ENCODE data around the gene GNRHR.

GNRHR gene

DNA sequence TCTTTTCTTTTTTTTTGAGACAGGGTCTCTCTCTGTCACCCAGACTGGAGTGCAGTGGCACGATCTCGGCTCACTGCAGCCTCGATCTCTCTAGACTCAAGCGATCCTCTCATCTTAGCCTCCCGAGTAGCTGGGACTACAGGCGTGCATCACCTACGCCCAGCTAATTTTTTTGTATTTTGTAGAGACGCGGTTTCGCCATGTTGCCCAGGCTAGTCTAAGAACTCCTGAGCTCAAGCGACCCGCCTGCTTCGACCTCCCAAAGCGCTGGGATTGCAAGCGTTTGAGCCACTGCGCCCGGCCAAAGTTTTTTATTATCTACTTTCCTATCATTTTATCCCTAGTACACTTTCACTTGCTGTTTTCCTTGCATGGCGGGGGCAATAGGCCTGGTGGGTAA is 54.6 kb downstream of the GNRHR start:
- TF ChIP-seq YY1 (IDR thresholded peaks at IDR 0.05; ENCODE audit: insufficient read depth, insufficient read length), result no peak
- no peak for TF ChIP-seq ZNF274 (IDR thresholded peaks at IDR 0.05; ENCODE audit: low read depth, low read length)
- TF ChIP-seq SUZ12 (IDR thresholded peaks at IDR 0.05; ENCODE audit: extremely low read depth, insufficient read depth, insufficient read length), result no peak
- Histone ChIP-seq H3K36me3 (ENCODE audit: insufficient read depth, insufficient read length, low read length) (peaks cover 9% of the 10 kb centered on the region), H3K9me3 (ENCODE audit: insufficient read depth, low read length) (no peaks in the 10 kb centered on the region), H3K27me3 (ENCODE audit: insufficient read depth, insufficient read length) (no peaks in the 10 kb centered on the region), H3K9ac (ENCODE audit: insufficient read length, low read depth) (no peak overlapping the region), H3K4me3 (ENCODE audit: insufficient read length, low read depth) (peak overlapping the region; percentile 55), H3K4me1 (ENCODE audit: insufficient read depth, insufficient read length) (no peaks in the 10 kb centered on the region)
- no peak for DNase-seq (ENCODE audit: low read depth, low spot score)

DNA sequence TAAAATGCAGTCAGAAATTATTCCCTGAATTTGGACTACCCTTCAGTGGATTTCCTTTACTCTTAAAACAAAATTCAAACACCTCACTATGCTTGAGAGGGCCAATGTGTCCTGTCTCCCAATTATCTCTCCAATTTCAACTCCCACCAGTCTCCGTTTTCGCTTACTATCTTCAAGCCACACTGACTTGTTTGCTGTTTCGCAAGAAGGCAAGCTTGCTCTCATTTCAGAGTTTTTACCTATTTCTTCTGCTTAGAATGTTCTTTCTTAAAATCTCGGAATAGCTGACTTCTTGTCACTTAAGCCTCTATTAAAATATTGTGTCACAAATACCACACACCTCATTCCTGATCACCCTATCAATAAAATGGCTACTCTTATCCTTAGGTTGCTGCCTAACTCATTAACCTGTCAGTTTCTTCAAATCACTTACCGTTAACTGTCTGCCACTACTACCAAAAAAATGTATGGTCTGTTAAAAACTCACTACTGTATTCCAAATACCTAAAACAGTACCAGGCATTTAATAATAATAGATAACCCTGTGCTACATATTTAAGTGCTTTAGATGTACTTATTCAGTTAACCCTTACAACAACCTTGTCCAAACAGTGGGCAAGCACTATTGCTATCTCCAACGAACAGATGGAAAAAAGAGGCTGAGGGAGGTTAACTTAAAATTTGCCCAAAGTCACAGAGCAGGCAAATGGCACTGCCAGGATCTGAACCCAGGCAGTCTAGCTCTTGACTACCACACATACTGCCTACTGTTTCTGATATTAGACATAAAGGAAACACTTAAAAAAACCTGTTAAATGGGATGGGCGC is 56.1 kb downstream of the GNRHR start:
- Histone ChIP-seq H3K9ac (ENCODE audit: insufficient read length, low read depth) (no peak overlapping the region), H3K27me3 (ENCODE audit: insufficient read depth, insufficient read length) (no peaks in the 10 kb centered on the region), H3K4me1 (ENCODE audit: insufficient read depth, insufficient read length) (no peaks in the 10 kb centered on the region), H3K36me3 (ENCODE audit: insufficient read depth, insufficient read length, low read length) (peaks cover 13% of the 10 kb centered on the region), H3K9me3 (ENCODE audit: insufficient read depth, low read length) (no peaks in the 10 kb centered on the region), H3K4me3 (ENCODE audit: insufficient read length, low read depth) (no peak overlapping the region)
- no peak for DNase-seq (ENCODE audit: low read depth, low spot score)
- no peak for TF ChIP-seq SUZ12 (IDR thresholded peaks at IDR 0.05; ENCODE audit: extremely low read depth, insufficient read depth, insufficient read length)
- no peak for TF ChIP-seq YY1 (IDR thresholded peaks at IDR 0.05; ENCODE audit: insufficient read depth, insufficient read length)

DNA sequence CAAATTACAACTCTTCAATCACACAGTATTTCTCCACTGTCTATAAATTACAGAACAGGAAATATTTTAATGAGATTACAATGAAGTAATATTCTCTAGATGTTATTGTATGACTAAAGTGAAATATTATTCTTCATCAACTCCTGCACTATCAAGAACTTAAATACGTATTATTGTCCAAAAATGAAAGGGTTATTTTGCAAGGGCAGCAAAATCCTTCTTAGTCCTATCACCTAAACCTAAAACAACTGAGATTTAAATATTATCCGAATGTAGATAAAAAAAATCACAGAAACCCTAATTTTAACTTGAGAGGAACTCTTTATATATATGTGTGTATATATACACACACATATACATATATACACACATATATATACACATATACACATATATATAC is 58.1 kb downstream of the GNRHR start:
- H3K9ac ChIP-seq (ENCODE audit: insufficient read length, low read depth), result no peak overlapping the region
- H3K36me3 ChIP-seq (ENCODE audit: insufficient read depth, insufficient read length, low read length), result peaks cover 24% of the 10 kb centered on the region
- no peak for TF ChIP-seq SUZ12 (IDR thresholded peaks at IDR 0.05; ENCODE audit: extremely low read depth, insufficient read depth, insufficient read length)
- TF ChIP-seq ZNF274 (IDR thresholded peaks at IDR 0.05; ENCODE audit: low read depth, low read length), result no peak
- TF ChIP-seq YY1 (IDR thresholded peaks at IDR 0.05; ENCODE audit: insufficient read depth, insufficient read length), result no peak
- no peak overlapping the region for H3K4me3 ChIP-seq (ENCODE audit: insufficient read length, low read depth)
- DNase-seq (ENCODE audit: low read depth, low spot score), result no peak
- no peaks in the 10 kb centered on the region for H3K27me3 ChIP-seq (ENCODE audit: insufficient read depth, insufficient read length)
- H3K4me1 ChIP-seq (ENCODE audit: insufficient read depth, insufficient read length), result no peaks in the 10 kb centered on the region
- no peaks in the 10 kb centered on the region for H3K9me3 ChIP-seq (ENCODE audit: insufficient read depth, low read length)

DNA sequence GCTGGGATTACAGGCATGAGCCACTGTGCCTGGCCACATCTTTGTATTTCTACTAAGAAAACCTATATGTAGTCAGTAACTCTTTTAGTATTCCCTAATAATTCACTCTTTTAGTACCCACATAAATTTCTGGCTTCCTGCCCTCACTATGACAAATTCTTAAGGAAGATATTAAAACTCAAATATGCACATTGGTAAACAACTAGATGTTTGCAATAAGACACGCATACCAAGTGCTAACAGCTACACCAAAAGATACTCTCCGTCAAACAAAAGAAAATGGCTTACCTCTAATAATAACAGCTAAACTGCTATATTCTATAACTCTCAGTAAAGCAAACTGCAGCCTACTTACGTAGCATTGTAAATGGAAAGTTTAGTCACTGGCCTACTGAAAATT is 59.5 kb downstream of the GNRHR start:
- Histone ChIP-seq H3K9ac (ENCODE audit: insufficient read length, low read depth) (no peak overlapping the region), H3K36me3 (ENCODE audit: insufficient read depth, insufficient read length, low read length) (peaks cover 24% of the 10 kb centered on the region), H3K4me3 (ENCODE audit: insufficient read length, low read depth) (no peak overlapping the region), H3K9me3 (ENCODE audit: insufficient read depth, low read length) (no peaks in the 10 kb centered on the region), H3K4me1 (ENCODE audit: insufficient read depth, insufficient read length) (no peaks in the 10 kb centered on the region), H3K27me3 (ENCODE audit: insufficient read depth, insufficient read length) (no peaks in the 10 kb centered on the region)
- TF ChIP-seq ZNF274 (IDR thresholded peaks at IDR 0.05; ENCODE audit: low read depth, low read length) (no peak), YY1 (IDR thresholded peaks at IDR 0.05; ENCODE audit: insufficient read depth, insufficient read length) (no peak), SUZ12 (IDR thresholded peaks at IDR 0.05; ENCODE audit: extremely low read depth, insufficient read depth, insufficient read length) (no peak)
- no peak for DNase-seq (ENCODE audit: low read depth, low spot score)

DNA sequence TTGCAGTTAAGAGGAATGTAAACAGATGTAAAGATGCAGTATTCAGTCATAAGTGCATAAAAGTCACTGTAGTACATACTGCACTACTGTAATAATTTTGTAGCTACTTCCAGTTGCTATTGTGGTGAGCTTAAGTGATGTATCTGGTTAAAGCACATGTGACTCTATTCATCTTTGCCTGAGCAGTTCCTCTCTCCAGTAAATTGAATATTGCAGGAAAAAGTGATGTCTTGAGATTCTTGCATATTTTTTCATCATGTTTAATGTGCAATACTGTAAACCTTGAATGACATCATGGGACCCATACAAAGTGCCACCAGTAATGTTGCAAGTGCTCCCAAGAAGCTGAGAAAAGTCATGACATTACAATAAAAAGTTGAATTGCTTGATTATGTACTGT is 62.9 kb downstream of the GNRHR start:
- Histone ChIP-seq H3K36me3 (ENCODE audit: insufficient read depth, insufficient read length, low read length) (peaks cover 19% of the 10 kb centered on the region), H3K9ac (ENCODE audit: insufficient read length, low read depth) (no peak overlapping the region), H3K4me1 (ENCODE audit: insufficient read depth, insufficient read length) (no peaks in the 10 kb centered on the region), H3K4me3 (ENCODE audit: insufficient read length, low read depth) (no peak overlapping the region), H3K27me3 (ENCODE audit: insufficient read depth, insufficient read length) (no peaks in the 10 kb centered on the region), H3K9me3 (ENCODE audit: insufficient read depth, low read length) (no peaks in the 10 kb centered on the region)
- TF ChIP-seq SUZ12 (IDR thresholded peaks at IDR 0.05; ENCODE audit: extremely low read depth, insufficient read depth, insufficient read length), result no peak
- no peak for TF ChIP-seq ZNF274 (IDR thresholded peaks at IDR 0.05; ENCODE audit: low read depth, low read length)
- no peak for TF ChIP-seq YY1 (IDR thresholded peaks at IDR 0.05; ENCODE audit: insufficient read depth, insufficient read length)
- no peak for DNase-seq (ENCODE audit: low read depth, low spot score)
